IMR-90 (cell line): Measurements from ENCODE around the gene MIOX. TPM values are rescaled to one million over a fixed set of nuclear protein-coding genes. Genes with fewer than 3 reads are reported as not detected.

Source experiments
- ATAC-seq: fragments of 200-7000 bp; cut with Tn5 transposase; 2 replicates; pipeline ENCODE4 v1.9.1; 2020; ENCODE audit warnings: low read depth, mild to moderate bottlenecking, moderate library complexity
- BruUV-seq: library from RNA; stranded (reverse); fragments of 400-500 nt; replicated peaks from 2 replicates; lab custom pipeline; 2021; lab: Mats Ljungman, UMichigan
- CTCF ChIA-PET: fragments of 300-600 bp; formaldehyde crosslinking; extraction: SDS; loops from one replicate; lab custom pipeline; 2021; ENCODE audit warnings: antibody characterized with exemption; lab: Yijun Ruan, JAX
- POLR2A ChIA-PET: fragments of 300-600 bp; sonication (Branson Sonifier 250); formaldehyde crosslinking; loops from one replicate; lab custom pipeline; 2022; ENCODE audit warnings: antibody characterized with exemption; ENCODE audit not compliant: unreplicated experiment; lab: Charles Lee
- DNase-seq: peaks from one replicate; pipeline ENCODE4 v3.0.0; 2013
- H2AFZ ChIP-seq: replicated peaks from 2 replicates; pipeline ENCODE3; 2013; ENCODE audit warnings: low read length, mild to moderate bottlenecking; ENCODE audit not compliant: poor library complexity
- H2AK5ac ChIP-seq: 2 replicates; pipeline ENCODE4 v1.6.1; 2013; ENCODE audit warnings: low read depth, low read length, inconsistent platforms
- H2AK9ac ChIP-seq: replicated peaks from 2 replicates; pipeline ENCODE3; 2013; ENCODE audit warnings: mild to moderate bottlenecking, low read depth, low read length, moderate library complexity; ENCODE audit not compliant: poor library complexity
- H2BK120ac ChIP-seq: 2 replicates; pipeline ENCODE4 v1.6.1; 2013; ENCODE audit warnings: low read depth, low read length, inconsistent platforms
- H2BK15ac ChIP-seq: 3 replicates; pipeline ENCODE4 v1.6.1; 2013; ENCODE audit warnings: low read depth, low read length, inconsistent platforms
- H2BK20ac ChIP-seq: 2 replicates; pipeline ENCODE4 v1.6.1; 2013; ENCODE audit warnings: low read depth, mild to moderate bottlenecking, inconsistent platforms, low read length, moderate library complexity
- H2BK5ac ChIP-seq: 2 replicates; pipeline ENCODE4 v1.6.1; 2013; ENCODE audit warnings: mild to moderate bottlenecking, low read depth, low read length, inconsistent platforms; ENCODE audit not compliant: poor library complexity, severe bottlenecking
- H3K14ac ChIP-seq: replicated peaks from 2 replicates; pipeline ENCODE4 v1.6.1; 2013; ENCODE audit warnings: low read depth, low read length, inconsistent platforms
- H3K18ac ChIP-seq: 2 replicates; pipeline ENCODE4 v1.6.1; 2013; ENCODE audit warnings: low read depth, low read length, control low read depth
- H3K23ac ChIP-seq: 2 replicates; pipeline ENCODE4 v1.6.1; 2013; ENCODE audit warnings: low read depth, low read length, inconsistent platforms
- H3K27ac ChIP-seq: 2 replicates; pipeline ENCODE4 v1.5.1; 2013; ENCODE audit warnings: mild to moderate bottlenecking, control low read depth, low read length; ENCODE audit not compliant: insufficient read depth
- H3K27me3 ChIP-seq: 2 replicates; pipeline ENCODE4 v1.6.1; 2013; ENCODE audit warnings: low read length; ENCODE audit not compliant: control insufficient read depth, insufficient read depth
- H3K36me3 ChIP-seq: 2 replicates; pipeline ENCODE4 v1.6.1; 2013; ENCODE audit warnings: low read length, mixed read lengths; ENCODE audit not compliant: control insufficient read depth, insufficient read depth
- H3K4ac ChIP-seq: 2 replicates; pipeline ENCODE4 v1.6.1; 2013; ENCODE audit warnings: low read depth, low read length, inconsistent platforms
- H3K4me1 ChIP-seq: 2 replicates; pipeline ENCODE4 v1.6.1; 2013; ENCODE audit warnings: low read length, mixed read lengths; ENCODE audit not compliant: control insufficient read depth, insufficient read depth
- H3K4me2 ChIP-seq: 2 replicates; pipeline ENCODE4 v1.6.1; 2013; ENCODE audit warnings: low read depth, mild to moderate bottlenecking, control low read depth, low read length, moderate library complexity
- H3K4me3 ChIP-seq: 2 replicates; pipeline ENCODE4 v1.5.1; 2013; ENCODE audit warnings: low read depth, mild to moderate bottlenecking, control low read depth, low read length, moderate library complexity; ENCODE audit not compliant: insufficient read depth
- H3K56ac ChIP-seq: 2 replicates; pipeline ENCODE4 v1.6.1; 2013; ENCODE audit warnings: low read length, inconsistent platforms; ENCODE audit not compliant: insufficient read depth; ENCODE audit errors: extremely low read depth
- H3K79me1 ChIP-seq, 2 experiments: 2 replicates each; pipeline ENCODE4 v1.6.1; 2013; ENCODE audit warnings: low read length in 2 of 2, inconsistent platforms in 1 of 2, low read depth in 1 of 2
- H3K9ac ChIP-seq: 2 replicates; pipeline ENCODE4 v1.6.1; 2013; ENCODE audit warnings: low read depth, low read length, control low read depth
- H3K9me1 ChIP-seq: 2 replicates; pipeline ENCODE4 v1.6.1; 2013; ENCODE audit warnings: low read length, inconsistent platforms; ENCODE audit not compliant: insufficient read depth
- H3K9me3 ChIP-seq: 2 replicates; pipeline ENCODE4 v1.6.1; 2013; ENCODE audit warnings: low read length; ENCODE audit not compliant: control insufficient read depth, insufficient read depth
- H4K20me1 ChIP-seq: 2 replicates; pipeline ENCODE4 v1.6.1; 2013; ENCODE audit warnings: low read length, inconsistent platforms; ENCODE audit not compliant: insufficient read depth
- H4K5ac ChIP-seq: 2 replicates; pipeline ENCODE4 v1.6.1; 2013; ENCODE audit warnings: mild to moderate bottlenecking, low read depth, low read length, control low read depth
- H4K8ac ChIP-seq, 2 experiments: 2 replicates each; pipeline ENCODE4 v1.6.1; 2013; ENCODE audit warnings: low read depth in 2 of 2, low read length in 2 of 2, control low read depth in 1 of 2, inconsistent platforms in 1 of 2
- H4K91ac ChIP-seq: 2 replicates; pipeline ENCODE4 v1.6.1; 2013; ENCODE audit warnings: low read depth, low read length, inconsistent platforms; ENCODE audit not compliant: insufficient read depth
- RCOR1 ChIP-seq: IDR thresholded peaks from 2 replicates; pipeline ENCODE4 v1.6.1; 2012; ENCODE audit warnings: mild to moderate bottlenecking, low read length, improper control_type of control experiment; ENCODE audit not compliant: insufficient replicate concordance
- WGBS, 2 experiments: methylation state at CpG; one replicate each; pipeline versions ENCODE4 v1.1.5 to v1.1.7; 2013; ENCODE audit warnings: missing lambda C conversion rate in 2 of 2; ENCODE audit not compliant: insufficient read length in 1 of 2; ENCODE audit errors: extremely low coverage in 2 of 2; 5-methylcytosine and 5-hydroxymethylcytosine counted together
- dilution Hi-C: fragments of 300-500 bp; cut with HindIII; formaldehyde crosslinking; loops from one replicate; pipeline ENCODE4 v1.14.3; 2018; ENCODE audit warnings: low sequenced_read_pairs; ENCODE audit not compliant: unreplicated experiment
- in situ Hi-C: fragments of 300-500 bp; cut with MboI; formaldehyde crosslinking; loops from 3 replicates; pipeline ENCODE4 v1.14.3; 2019; ENCODE audit warnings: low sequenced_read_pairs, inconsistent platforms, mixed read lengths
- intact Hi-C: fragments of 100-400 bp; cut with micrococcal nuclease; formaldehyde crosslinking; loops from 2 replicates; pipeline ENCODE4 v1.10.0; 2022
- polyA plus RNA-seq, 3 experiments: library from polyadenylated mRNA; depleted of rRNA; stranded (reverse); fragments of >200 nt; gene quantifications; 2 replicates each; pipeline ENCODE4 v1.2.3, GENCODE V29; 2012; ENCODE audit warnings: low replicate concordance in 1 of 3
- total RNA-seq: library from RNA; depleted of rRNA; stranded (reverse); fragments of >200 nt; gene quantifications from 2 replicates; pipeline ENCODE4 v1.2.3, GENCODE V29; 2012
- TF ChIP-seq, protein P1 (sequence below): fragments of 150-350 bp; IDR thresholded peaks from 2 replicates; pipeline ENCODE4 v1.6.1; 2017; ENCODE audit warnings: mild to moderate bottlenecking, antibody characterized with exemption, low read length, low read depth
- TF ChIP-seq, protein P2 (sequence below): conservative IDR thresholded peaks from 2 replicates; pipeline ENCODE4 v1.5.1; 2012; ENCODE audit warnings: mild to moderate bottlenecking, low read depth, low read length, improper control_type of control experiment

MIOX gene
- total and polyA plus RNA-seq, 2 of the 4 experiments (the other 2 are of a cell fraction) = not detected

DNA sequence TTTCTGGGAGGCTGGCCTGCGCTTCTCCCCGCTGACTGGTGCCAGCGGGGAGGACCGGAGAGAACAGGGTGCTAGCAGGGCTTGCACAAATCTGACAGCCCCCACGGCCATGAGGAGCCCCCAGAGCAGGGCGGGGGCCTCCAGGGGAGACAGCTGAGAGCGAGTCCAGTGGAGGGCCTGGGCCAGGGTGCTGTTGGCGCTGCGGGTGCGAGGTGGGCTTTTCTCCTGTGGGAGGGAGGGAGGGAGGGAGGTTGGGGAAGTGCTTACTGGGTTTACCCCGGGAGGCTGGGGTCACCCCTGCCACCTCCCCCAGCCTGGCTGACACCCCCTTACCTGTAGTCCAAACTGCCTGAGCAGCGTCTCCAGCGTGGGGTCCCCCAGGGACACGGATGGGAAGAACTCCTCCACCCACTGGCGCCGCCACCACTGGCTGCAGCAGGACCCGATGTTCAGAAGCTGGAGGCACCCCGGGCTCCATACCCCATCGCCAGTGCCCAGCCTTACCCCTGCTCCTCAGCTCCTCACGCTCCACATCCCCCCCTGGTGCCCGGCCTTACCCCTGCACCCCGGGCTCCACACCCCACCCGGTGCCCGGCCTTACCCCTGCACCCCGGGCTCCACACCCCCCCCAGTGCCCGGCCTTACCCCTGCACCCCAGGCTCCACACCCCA is 17.0 kb downstream of the MIOX start:
- POLR2A ChIA-PET = no interaction called here
- Histone ChIP-seq H3K9me1 (no peaks in the 10 kb centered on the region), H2BK5ac (no peak overlapping the region), H2AK9ac (no peak overlapping the region), H3K9me3 (no peaks in the 10 kb centered on the region), H4K20me1 (no peaks in the 10 kb centered on the region; the same call in 1 of the 2 replicates), H3K14ac (no peak overlapping the region), H3K18ac (no peak overlapping the region), H3K79me1 (peaks cover 2 to 35% of the 10 kb centered on the region in 2 experiments), H3K23ac (no peak overlapping the region), H3K36me3 (peaks cover 28% of the 10 kb centered on the region; the same call in 1 of the 2 replicates), H3K27me3 (no peaks in the 10 kb centered on the region), H4K8ac (no peak overlapping the region), H3K27ac (no peak overlapping the region), H3K4me1 (peaks cover 2% of the 10 kb centered on the region; the same call in 1 of the 2 replicates), H2BK120ac (no peak overlapping the region), H3K4me3 (no peak overlapping the region), H3K56ac (no peak overlapping the region), H2BK20ac (no peak overlapping the region), H2AFZ (no peak overlapping the region), H3K4me2 (no peak overlapping the region), H2AK5ac (no peak overlapping the region), H4K5ac (no peak overlapping the region), H3K4ac (no peak overlapping the region), H3K9ac (no peak overlapping the region), H2BK15ac (no peak overlapping the region), H4K91ac (no peak overlapping the region)
- no peak for TF ChIP-seq RCOR1
- TF ChIP-seq, protein P1, sequence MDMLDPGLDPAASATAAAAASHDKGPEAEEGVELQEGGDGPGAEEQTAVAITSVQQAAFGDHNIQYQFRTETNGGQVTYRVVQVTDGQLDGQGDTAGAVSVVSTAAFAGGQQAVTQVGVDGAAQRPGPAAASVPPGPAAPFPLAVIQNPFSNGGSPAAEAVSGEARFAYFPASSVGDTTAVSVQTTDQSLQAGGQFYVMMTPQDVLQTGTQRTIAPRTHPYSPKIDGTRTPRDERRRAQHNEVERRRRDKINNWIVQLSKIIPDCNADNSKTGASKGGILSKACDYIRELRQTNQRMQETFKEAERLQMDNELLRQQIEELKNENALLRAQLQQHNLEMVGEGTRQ = no peak
- TF ChIP-seq, protein P2, sequence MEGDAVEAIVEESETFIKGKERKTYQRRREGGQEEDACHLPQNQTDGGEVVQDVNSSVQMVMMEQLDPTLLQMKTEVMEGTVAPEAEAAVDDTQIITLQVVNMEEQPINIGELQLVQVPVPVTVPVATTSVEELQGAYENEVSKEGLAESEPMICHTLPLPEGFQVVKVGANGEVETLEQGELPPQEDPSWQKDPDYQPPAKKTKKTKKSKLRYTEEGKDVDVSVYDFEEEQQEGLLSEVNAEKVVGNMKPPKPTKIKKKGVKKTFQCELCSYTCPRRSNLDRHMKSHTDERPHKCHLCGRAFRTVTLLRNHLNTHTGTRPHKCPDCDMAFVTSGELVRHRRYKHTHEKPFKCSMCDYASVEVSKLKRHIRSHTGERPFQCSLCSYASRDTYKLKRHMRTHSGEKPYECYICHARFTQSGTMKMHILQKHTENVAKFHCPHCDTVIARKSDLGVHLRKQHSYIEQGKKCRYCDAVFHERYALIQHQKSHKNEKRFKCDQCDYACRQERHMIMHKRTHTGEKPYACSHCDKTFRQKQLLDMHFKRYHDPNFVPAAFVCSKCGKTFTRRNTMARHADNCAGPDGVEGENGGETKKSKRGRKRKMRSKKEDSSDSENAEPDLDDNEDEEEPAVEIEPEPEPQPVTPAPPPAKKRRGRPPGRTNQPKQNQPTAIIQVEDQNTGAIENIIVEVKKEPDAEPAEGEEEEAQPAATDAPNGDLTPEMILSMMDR = 0 out of 2 replicates have a peak, but pooled peaks have one; percentile 3
- BruUV-seq = no TSS peak
- DNase-seq (no peak), ATAC-seq (no peak)
- in situ Hi-C loops = no loop called here
- CTCF ChIA-PET = no interaction called here
- WGBS, 2 experiments = 95% methylated on average over 4 of the region's 26 CpGs; no CpG with 5 or more reads in 1 of the 2 experiments
- intact Hi-C loops = no loop called here
- dilution Hi-C loops = no loop called here
